Body of pancreas (tissue), 4 donors: ENCODE data around the gene SYN1. TPM values are rescaled to one million over a fixed set of nuclear protein-coding genes. Genes with fewer than 3 reads are reported as not detected.

ENCODE experiments used
- ATAC-seq: fragments of 150-250 bp; one replicate; pipeline ENCODE4 v1.9.1; 2016
- DNase-seq, 4 donors: peaks; one replicate each; pipeline ENCODE4 v3.0.0-alpha.2; 2019
- H3K27ac ChIP-seq, 4 donors: fragments of 200-600 bp; sonication (generic); 1 replicate in 3 of 4; 2 replicates in 1 of 4; pipeline versions ENCODE4 v1.5.1 to v1.6.1; 2016 to 2019; ENCODE audit warnings: mild to moderate bottlenecking in 1 of 4, mixed read lengths in 1 of 4, moderate library complexity in 1 of 4
- H3K27me3 ChIP-seq, 2 donors: fragments of 200-600 bp; sonication (generic); one replicate each; pipeline ENCODE4 v1.6.0; 2016; ENCODE audit warnings: mild to moderate bottlenecking in 1 of 2
- H3K36me3 ChIP-seq, 2 donors: fragments of 200-600 bp; sonication (generic); replicated peaks in 1 of 2; 2 replicates each; pipeline ENCODE4 v1.5.1; 2016; ENCODE audit warnings: low read depth in 2 of 2; ENCODE audit not compliant: insufficient read depth in 1 of 2
- H3K4me1 ChIP-seq: fragments of 200-600 bp; sonication (generic); one replicate; pipeline ENCODE4 v1.6.0; 2016
- H3K4me3 ChIP-seq, 2 donors: fragments of 200-600 bp; sonication (generic); 1 replicate in 1 of 2; 2 replicates in 1 of 2; pipeline ENCODE4 v1.5.1; 2016 to 2019
- H3K9me3 ChIP-seq, 3 donors: fragments of 200-600 bp; sonication (generic); 1 replicate in 2 of 3; 2 replicates in 1 of 3; pipeline ENCODE4 v1.5.1; 2016
- POLR2A ChIP-seq, 3 donors: fragments of 450-650 bp; IDR thresholded peaks; one replicate each; pipeline ENCODE4 v1.6.1; 2016; ENCODE audit warnings: antibody characterized with exemption in 3 of 3, mild to moderate bottlenecking in 2 of 3
- WGBS, 2 donors: methylation state at CpG; one replicate each; pipeline ENCODE4 v1.1.5; 2017; 5-methylcytosine and 5-hydroxymethylcytosine counted together
- intact Hi-C: fragments of 100-400 bp; cut with DNase I; formaldehyde crosslinking; loops from one replicate; pipeline ENCODE4 v1.15.1; 2023
- total RNA-seq, 2 donors: library from RNA; depleted of rRNA; stranded (reverse); fragments of >200 nt; gene quantifications; one replicate each; pipeline ENCODE4 v1.1.0, GENCODE V29; 2016
- TF ChIP-seq, protein P1 (sequence below), 7 experiments: fragments of 450-650 bp in 4 of 7; fragments of 200-600 bp in 3 of 7; sonication (generic) in 3 of 7; IDR thresholded peaks; one replicate each; pipeline ENCODE4 v1.5.1; 2016 to 2019; ENCODE audit warnings: antibody characterized with exemption in 7 of 7

Gene SYN1
- total RNA-seq, 2 donors from 2014 or later: 0.26 to 4.0 TPM

DNA sequence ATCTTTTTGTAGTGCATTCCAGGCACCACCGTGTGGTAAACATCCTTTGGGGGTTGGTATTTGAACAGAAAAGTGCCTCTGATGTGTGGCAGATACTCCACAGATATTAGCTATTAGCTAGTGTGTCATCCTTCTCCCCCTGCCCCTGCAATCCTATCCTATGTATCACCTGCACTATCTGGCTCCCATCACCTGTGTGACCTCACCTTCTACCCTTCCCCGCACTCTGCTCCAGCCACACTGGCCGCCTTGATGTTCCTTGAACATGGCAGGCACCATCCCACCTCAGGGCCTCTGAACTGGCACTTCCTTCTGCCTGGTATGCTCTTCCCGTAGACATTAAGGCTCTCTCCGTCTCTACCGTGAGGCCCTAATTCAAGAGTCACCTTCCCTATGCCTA, 27.0 kb upstream of the SYN1 start:
- no peak for DNase-seq
- no peak for ATAC-seq
- WGBS, 2 donors: 83 to 87% methylated on average over 6 of the region's 6 CpGs
- TF ChIP-seq, protein P1, sequence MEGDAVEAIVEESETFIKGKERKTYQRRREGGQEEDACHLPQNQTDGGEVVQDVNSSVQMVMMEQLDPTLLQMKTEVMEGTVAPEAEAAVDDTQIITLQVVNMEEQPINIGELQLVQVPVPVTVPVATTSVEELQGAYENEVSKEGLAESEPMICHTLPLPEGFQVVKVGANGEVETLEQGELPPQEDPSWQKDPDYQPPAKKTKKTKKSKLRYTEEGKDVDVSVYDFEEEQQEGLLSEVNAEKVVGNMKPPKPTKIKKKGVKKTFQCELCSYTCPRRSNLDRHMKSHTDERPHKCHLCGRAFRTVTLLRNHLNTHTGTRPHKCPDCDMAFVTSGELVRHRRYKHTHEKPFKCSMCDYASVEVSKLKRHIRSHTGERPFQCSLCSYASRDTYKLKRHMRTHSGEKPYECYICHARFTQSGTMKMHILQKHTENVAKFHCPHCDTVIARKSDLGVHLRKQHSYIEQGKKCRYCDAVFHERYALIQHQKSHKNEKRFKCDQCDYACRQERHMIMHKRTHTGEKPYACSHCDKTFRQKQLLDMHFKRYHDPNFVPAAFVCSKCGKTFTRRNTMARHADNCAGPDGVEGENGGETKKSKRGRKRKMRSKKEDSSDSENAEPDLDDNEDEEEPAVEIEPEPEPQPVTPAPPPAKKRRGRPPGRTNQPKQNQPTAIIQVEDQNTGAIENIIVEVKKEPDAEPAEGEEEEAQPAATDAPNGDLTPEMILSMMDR (IDR thresholded peaks at IDR 0.05): no peak
- TF ChIP-seq POLR2A (IDR thresholded peaks at IDR 0.05): no peak
- no peak overlapping the region for H3K27ac ChIP-seq
- no peak overlapping the region for H3K4me3 ChIP-seq
- H3K9me3 ChIP-seq: no peaks in the 10 kb centered on the region
- peaks cover 17% of the 10 kb centered on the region for H3K4me1 ChIP-seq
- intact Hi-C loops: no loop called here
- H3K36me3 ChIP-seq: no peaks in the 10 kb centered on the region
- no peaks in the 10 kb centered on the region for H3K27me3 ChIP-seq

DNA sequence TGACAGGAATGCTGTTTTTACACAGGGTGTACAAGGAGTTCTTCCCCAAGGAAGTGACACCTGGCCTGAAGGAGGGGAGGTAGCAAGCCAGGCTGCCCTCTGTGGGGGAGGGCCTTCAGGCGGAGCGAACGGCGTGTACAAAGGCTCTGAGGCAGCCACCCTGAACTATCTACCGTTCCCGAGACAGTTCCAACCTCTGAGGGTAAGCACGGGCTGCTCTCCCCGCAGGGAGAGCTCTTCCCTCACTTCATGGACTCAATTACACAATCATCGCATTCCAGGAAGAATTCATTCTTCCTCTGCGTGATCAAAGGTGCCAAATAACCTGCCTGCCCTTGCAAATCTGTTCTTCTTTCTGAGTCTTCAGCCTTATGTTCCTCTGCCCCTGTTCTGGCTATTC, 25.9 kb upstream of the SYN1 start:
- Histone ChIP-seq H3K36me3 (no peaks in the 10 kb centered on the region), H3K27me3 (no peaks in the 10 kb centered on the region), H3K27ac (no peak overlapping the region), H3K4me1 (peaks cover 12% of the 10 kb centered on the region), H3K9me3 (no peaks in the 10 kb centered on the region), H3K4me3 (no peak overlapping the region)
- WGBS, 2 donors: 55 to 79% methylated on average over 5 to 10 of the region's 10 CpGs
- TF ChIP-seq POLR2A (IDR thresholded peaks at IDR 0.05): no peak
- TF ChIP-seq, protein P1 (IDR thresholded peaks at IDR 0.05): no peak
- ATAC-seq: no peak
- no peak for DNase-seq
- intact Hi-C loops: no loop called here

DNA sequence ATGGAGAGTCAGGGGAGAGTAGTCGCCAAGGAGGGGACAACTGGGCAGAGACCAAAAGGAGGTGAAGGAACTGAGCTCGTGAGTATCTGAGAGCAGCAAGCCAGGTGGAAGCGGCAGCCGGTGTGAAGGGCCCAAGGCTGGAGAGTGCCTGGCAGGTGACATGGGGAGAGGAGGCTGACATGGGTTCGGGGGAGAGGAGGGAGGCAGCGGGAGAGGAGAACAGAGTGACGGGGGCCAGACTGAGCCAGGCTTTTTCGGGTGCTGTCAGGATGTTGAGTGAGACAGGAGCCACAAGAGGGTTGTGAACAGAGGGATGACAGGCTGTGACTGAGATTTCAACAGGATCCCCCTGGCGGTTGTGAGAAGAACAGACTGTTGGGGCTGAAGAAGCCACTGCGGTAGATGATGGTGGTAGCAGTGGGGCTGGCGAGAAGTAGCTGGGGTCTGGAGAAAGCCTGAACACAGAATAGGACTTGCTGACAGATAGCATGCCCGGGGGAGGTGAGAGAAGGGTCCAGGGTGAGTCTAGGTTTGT, 25.0 kb upstream of the SYN1 start:
- H3K36me3 ChIP-seq: no peaks in the 10 kb centered on the region
- no peaks in the 10 kb centered on the region for H3K9me3 ChIP-seq
- no peaks in the 10 kb centered on the region for H3K27me3 ChIP-seq
- intact Hi-C loops: no loop called here
- H3K27ac ChIP-seq: no peak overlapping the region
- DNase-seq (no peak), ATAC-seq (no peak)
- no peak overlapping the region for H3K4me3 ChIP-seq
- TF ChIP-seq POLR2A (IDR thresholded peaks at IDR 0.05): no peak
- TF ChIP-seq, protein P1 (IDR thresholded peaks at IDR 0.05): peak in 4 of 7 experiments; percentile 19 to 33 (median 22)
- H3K4me1 ChIP-seq: peaks cover 12% of the 10 kb centered on the region
- WGBS, 2 donors: 61 to 70% methylated on average over 8 to 12 of the region's 12 CpGs

DNA sequence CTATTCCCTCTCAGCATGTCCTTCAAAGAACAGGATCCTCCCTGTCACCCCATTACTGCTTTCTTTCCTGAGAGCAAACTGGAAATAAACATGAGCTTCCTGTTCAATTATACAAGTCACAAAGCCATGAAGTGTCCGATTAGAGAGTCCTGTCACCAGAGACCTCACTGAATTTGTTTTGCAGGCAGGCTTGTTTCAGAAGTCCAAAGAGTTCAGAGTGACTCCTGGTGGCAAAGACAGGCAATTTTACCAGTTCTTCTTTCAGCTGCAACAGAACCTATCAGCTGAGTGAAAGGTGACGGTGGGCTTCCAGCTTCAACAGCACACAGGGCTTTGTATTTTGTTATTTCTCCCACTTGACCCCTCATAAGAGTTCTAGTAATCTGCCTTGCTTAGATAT, 24.3 kb upstream of the SYN1 start:
- intact Hi-C loops: no loop called here
- no peak overlapping the region for H3K4me3 ChIP-seq
- H3K4me1 ChIP-seq: peaks cover 7% of the 10 kb centered on the region
- ATAC-seq (no peak), DNase-seq (no peak)
- no peaks in the 10 kb centered on the region for H3K27me3 ChIP-seq
- H3K36me3 ChIP-seq: no peaks in the 10 kb centered on the region
- no peaks in the 10 kb centered on the region for H3K9me3 ChIP-seq
- H3K27ac ChIP-seq: no peak overlapping the region
- WGBS, 2 donors: 30 to 50% methylated on average over 1 to 2 of the region's 2 CpGs
- TF ChIP-seq, protein P1 (IDR thresholded peaks at IDR 0.05): peak in 3 of 7 experiments; percentile 10 to 34 (median 17)
- no peak for TF ChIP-seq POLR2A (IDR thresholded peaks at IDR 0.05)

DNA sequence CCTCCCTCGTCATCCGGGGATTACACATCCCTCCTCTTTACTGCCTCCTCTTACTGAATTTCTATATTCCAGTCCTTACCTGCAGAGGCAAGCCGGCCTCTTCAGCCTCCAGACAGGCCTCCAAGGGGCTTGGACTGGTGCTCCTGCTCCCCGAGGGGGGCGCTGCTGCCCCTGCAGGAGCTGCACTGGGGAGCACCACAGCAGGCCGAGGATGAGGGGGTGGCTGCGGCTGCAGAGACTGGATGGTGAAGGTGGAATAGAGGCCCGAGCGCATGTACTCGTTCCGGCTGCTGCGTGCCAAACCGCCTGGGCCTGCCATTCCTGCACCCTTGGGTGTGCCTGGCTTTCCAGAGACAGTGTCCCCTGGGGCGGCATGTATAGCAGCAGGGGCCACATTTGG, 19.2 kb upstream of the SYN1 start:
- DNase-seq: no peak
- peaks cover 0 to 3% of the 10 kb centered on the region in 2 donors for H3K36me3 ChIP-seq
- H3K27ac ChIP-seq: no peak overlapping the region
- H3K4me1 ChIP-seq: no peaks in the 10 kb centered on the region
- intact Hi-C loops: no loop called here
- TF ChIP-seq, protein P1 (IDR thresholded peaks at IDR 0.05): no peak
- TF ChIP-seq POLR2A (IDR thresholded peaks at IDR 0.05): no peak
- no peak overlapping the region for H3K4me3 ChIP-seq
- H3K27me3 ChIP-seq: no peaks in the 10 kb centered on the region
- no peaks in the 10 kb centered on the region for H3K9me3 ChIP-seq
- ATAC-seq: no peak
- WGBS, 2 donors: 91 to 97% methylated on average over 6 to 13 of the region's 14 CpGs
